Naive B cell (primary cell): Measurements from ENCODE around the gene DIP2A. TPM values are rescaled to one million over a fixed set of nuclear protein-coding genes. Genes with fewer than 3 reads are reported as not detected.

Experiments used
- ATAC-seq, 2 donors: fragments of 150-1000 bp; cut with Tn5 transposase; 2 replicates each; pipeline ENCODE4 v1.10.0; 2021; ENCODE audit warnings: low read depth in 2 of 2, mild to moderate bottlenecking in 2 of 2, moderate library complexity in 2 of 2
- DNase-seq: peaks from one replicate; pipeline ENCODE4 v3.0.0; 2022
- H3K27ac Mint-ChIP-seq, 6 donors: one replicate each; pipeline ENCODE4 v1.8.0; 2020 to 2022; ENCODE audit warnings: mild to moderate bottlenecking in 6 of 6, mixed read lengths in 6 of 6, moderate library complexity in 5 of 6, inconsistent platforms in 2 of 6
- H3K27me3 Mint-ChIP-seq, 3 donors: one replicate each; pipeline ENCODE4 v1.8.0; 2021 to 2022; ENCODE audit warnings: mixed read lengths in 3 of 3, mild to moderate bottlenecking in 1 of 3
- H3K36me3 Mint-ChIP-seq, 2 donors: one replicate each; pipeline ENCODE4 v1.8.0; 2020 to 2022; ENCODE audit warnings: mixed read lengths in 2 of 2, inconsistent platforms in 1 of 2, mild to moderate bottlenecking in 1 of 2
- H3K4me1 Mint-ChIP-seq, 3 donors: one replicate each; pipeline ENCODE4 v1.8.0; 2020 to 2022; ENCODE audit warnings: mixed read lengths in 3 of 3, inconsistent platforms in 1 of 3, mild to moderate bottlenecking in 1 of 3, moderate library complexity in 1 of 3
- H3K4me3 Mint-ChIP-seq, 8 donors: one replicate each; pipeline ENCODE4 v1.8.0; 2020 to 2022; ENCODE audit warnings: mild to moderate bottlenecking in 8 of 8, mixed read lengths in 8 of 8, moderate library complexity in 8 of 8, inconsistent platforms in 2 of 8
- H3K9me3 Mint-ChIP-seq, 7 donors: one replicate each; pipeline ENCODE4 v1.8.0; 2020 to 2022; ENCODE audit warnings: mixed read lengths in 7 of 7, mild to moderate bottlenecking in 5 of 7, inconsistent platforms in 2 of 7, moderate library complexity in 1 of 7
- polyA plus RNA-seq, 6 donors: library from polyadenylated mRNA; unstranded; fragments of 300-500 nt; fragmentation: Illumina TruSeq; gene quantifications; one replicate each; pipeline ENCODE4 v1.2.3, GENCODE V29; 2021; ENCODE audit warnings: low read depth in 6 of 6

Gene DIP2A, protein sequence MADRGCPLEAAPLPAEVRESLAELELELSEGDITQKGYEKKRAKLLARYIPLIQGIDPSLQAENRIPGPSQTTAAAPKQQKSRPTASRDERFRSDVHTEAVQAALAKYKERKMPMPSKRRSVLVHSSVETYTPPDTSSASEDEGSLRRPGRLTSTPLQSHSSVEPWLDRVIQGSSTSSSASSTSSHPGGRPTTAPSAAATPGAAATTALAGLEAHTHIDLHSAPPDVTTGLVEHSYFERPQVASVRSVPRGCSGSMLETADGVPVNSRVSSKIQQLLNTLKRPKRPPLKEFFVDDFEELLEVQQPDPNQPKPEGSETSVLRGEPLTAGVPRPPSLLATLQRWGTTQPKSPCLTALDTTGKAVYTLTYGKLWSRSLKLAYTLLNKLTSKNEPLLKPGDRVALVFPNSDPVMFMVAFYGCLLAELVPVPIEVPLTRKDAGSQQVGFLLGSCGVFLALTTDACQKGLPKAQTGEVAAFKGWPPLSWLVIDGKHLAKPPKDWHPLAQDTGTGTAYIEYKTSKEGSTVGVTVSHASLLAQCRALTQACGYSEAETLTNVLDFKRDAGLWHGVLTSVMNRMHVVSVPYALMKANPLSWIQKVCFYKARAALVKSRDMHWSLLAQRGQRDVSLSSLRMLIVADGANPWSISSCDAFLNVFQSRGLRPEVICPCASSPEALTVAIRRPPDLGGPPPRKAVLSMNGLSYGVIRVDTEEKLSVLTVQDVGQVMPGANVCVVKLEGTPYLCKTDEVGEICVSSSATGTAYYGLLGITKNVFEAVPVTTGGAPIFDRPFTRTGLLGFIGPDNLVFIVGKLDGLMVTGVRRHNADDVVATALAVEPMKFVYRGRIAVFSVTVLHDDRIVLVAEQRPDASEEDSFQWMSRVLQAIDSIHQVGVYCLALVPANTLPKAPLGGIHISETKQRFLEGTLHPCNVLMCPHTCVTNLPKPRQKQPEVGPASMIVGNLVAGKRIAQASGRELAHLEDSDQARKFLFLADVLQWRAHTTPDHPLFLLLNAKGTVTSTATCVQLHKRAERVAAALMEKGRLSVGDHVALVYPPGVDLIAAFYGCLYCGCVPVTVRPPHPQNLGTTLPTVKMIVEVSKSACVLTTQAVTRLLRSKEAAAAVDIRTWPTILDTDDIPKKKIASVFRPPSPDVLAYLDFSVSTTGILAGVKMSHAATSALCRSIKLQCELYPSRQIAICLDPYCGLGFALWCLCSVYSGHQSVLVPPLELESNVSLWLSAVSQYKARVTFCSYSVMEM (N-terminal part only)
- 10 to 100 TPM in 1 of 6 donors, 1 to 10 TPM in 4, under 1 TPM in 1; 0.34 to 12.4 (median 7.3) TPM for polyA plus RNA-seq

DNA sequence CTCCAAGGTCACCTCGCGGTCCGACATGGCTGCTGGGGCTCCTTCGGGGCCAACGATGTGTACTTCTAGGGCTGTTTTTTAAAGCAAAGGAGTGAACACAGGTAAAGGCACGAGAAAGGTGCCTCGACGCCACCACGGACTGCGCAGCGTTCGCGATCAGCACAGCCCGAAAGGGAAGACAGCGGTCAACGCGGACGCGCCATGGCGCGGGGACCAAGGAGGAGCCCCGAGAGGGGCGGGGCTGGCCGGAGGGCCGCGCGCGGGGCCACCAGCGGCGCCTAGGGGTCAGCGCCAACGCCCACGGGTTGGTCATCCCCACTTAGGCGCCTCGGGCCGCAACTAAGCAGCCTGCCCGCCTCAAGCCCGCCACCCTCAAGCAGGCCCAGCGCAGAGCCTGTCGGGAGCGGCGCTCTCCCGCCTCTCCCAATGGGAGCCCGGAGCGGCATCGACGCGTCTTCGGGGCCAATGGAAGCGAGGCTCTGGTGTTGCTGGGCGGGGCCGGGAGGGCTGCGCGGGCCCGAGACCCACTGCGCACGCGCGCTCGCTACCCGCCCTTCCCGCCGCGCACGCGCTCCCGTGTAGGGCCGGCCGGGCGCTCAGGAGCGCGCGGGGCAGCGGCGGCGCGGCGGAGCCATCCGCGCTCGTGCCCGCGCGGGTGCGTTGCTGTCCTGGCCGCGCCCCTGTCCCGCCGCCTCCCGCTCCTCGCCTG is at the start of gene DIP2A:
Gene DIP2A, plus strand, starts transcription at position 577 of the 709 bp plus-strand sequence. CDS start 241 bp downstream, outside the sequence.
- peak; percentile 95 for DNase-seq
- Mint-ChIP-seq H3K4me1 (peaks cover 10 to 43% (median 38%) of the 10 kb centered on the region in 3 donors), H3K27me3 (no peaks in the 10 kb centered on the region)

DNA sequence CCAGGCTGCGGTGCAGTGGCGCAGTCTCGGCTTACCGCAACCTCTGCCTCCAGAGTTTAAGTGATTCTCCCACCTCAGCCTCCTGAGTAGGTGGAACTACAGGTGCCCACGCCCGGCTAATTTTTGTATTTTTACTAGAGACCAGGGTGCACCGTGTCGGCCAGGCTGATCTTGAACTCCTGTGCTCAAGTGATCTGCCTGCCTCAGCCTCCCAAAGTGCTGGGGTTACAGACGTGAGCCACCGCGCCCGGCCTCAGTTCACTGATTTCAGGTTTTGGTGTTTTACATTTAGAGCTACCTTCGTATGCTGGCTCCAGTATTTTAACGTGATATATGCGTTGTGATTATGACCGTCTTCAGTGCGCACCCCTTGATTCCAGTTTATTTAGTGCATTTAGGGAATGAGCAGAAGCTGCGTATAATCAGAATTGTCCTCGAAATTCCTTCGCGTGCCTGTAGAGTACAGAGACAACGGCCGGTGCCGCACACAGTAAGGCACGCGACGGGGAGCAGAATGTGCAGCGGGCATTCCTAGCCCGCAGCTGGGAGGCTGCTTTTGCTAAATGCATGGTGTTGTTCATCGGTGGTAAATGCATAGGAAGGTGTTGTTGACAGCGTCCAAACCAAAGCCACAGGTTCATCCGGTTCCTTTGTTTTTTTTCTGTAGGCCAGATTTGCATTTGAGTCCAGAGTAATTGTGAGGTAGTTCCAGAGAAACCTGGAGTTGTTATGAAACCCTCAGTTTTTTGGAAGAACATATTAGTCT is 48.9 kb upstream of the DIP2A start:
- no peak overlapping the region for H3K4me3 Mint-ChIP-seq
- no peaks in the 10 kb centered on the region for H3K27me3 Mint-ChIP-seq
- peak overlapping the region in 1 of 6 donors; percentile 47 for H3K27ac Mint-ChIP-seq
- ATAC-seq (no peak), DNase-seq (no peak)
- no peaks in the 10 kb centered on the region for H3K9me3 Mint-ChIP-seq
- H3K4me1 Mint-ChIP-seq: no peaks in the 10 kb centered on the region
- peaks cover 0 to 7% of the 10 kb centered on the region in 2 donors for H3K36me3 Mint-ChIP-seq

More for the DNA sequence above, at the start of gene DIP2A:
- H3K27ac Mint-ChIP-seq: peak within 1 kb of the TSS; percentile 76 to 96 (median 94)
- no peaks in the 10 kb centered on the region for H3K36me3 Mint-ChIP-seq
- peak; percentile 95 to 98 for ATAC-seq
- H3K9me3 Mint-ChIP-seq: no peaks in the 10 kb centered on the region
- peak within 1 kb of the TSS; percentile 89 to 96 (median 92) for H3K4me3 Mint-ChIP-seq

DNA sequence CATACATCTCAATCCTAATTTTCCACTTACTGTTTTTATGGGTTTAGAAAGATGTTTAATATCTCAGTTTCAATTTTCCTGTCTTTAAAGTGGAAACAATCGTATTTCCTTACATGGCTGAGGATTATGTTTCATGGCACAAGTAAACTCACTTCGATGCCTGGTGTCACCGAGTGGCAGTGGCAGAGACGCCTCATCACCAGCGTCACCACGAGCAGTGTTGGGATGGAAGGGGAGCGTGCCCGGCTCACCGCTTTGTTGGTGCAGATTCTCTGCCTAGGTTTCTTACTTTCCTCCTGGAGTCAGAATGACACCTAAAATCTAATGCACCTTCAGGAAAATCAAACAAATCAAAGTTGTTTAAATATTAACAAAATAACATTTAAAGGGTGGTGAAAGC is 48.2 kb upstream of the DIP2A start:
- H3K4me1 Mint-ChIP-seq: no peaks in the 10 kb centered on the region
- DNase-seq: no peak
- peak overlapping the region in 1 of 6 donors; percentile 76 for H3K27ac Mint-ChIP-seq
- H3K4me3 Mint-ChIP-seq: no peak overlapping the region
- ATAC-seq: no peak
- no peaks in the 10 kb centered on the region for H3K27me3 Mint-ChIP-seq
- H3K36me3 Mint-ChIP-seq: peaks cover 0 to 7% of the 10 kb centered on the region in 2 donors
- H3K9me3 Mint-ChIP-seq: no peaks in the 10 kb centered on the region

DNA sequence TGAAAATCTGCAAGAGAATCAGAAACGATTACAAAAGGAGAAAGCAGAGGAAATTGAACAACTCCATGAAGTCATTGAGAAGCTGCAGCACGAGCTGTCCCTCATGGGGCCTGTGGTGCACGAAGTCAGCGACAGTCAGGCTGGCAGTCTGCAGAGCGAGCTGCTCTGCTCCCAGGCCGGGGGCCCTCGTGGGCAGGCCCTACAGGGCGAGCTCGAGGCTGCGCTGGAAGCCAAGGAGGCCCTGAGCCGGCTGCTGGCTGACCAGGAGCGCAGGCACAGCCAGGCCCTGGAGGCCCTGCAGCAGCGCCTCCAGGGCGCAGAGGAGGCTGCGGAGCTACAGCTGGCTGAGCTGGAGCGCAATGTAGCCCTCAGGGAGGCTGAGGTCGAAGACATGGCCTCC is 47.5 kb upstream of the DIP2A start:
- Mint-ChIP-seq H3K27ac (peak overlapping the region in 1 of 6 donors; percentile 36), H3K9me3 (no peaks in the 10 kb centered on the region), H3K36me3 (peaks cover 0 to 7% of the 10 kb centered on the region in 2 donors), H3K27me3 (no peaks in the 10 kb centered on the region), H3K4me3 (no peak overlapping the region), H3K4me1 (no peaks in the 10 kb centered on the region)
- ATAC-seq: no peak
- DNase-seq: no peak

DNA sequence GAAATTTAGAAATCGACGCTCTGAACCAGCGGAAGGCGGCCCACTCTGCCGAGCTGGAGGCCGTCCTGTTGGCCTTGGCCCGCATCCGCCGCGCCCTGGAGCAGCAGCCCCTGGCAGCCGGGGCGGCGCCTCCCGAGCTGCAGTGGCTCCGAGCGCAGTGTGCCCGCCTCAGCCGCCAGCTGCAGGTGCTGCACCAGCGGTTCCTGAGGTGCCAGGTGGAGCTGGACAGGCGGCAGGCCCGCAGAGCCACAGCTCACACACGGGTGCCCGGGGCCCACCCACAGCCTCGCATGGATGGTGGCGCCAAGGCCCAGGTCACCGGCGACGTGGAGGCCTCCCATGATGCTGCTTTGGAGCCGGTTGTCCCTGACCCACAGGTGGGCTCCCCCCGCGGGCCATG is 47.0 kb upstream of the DIP2A start:
- ATAC-seq (no peak), DNase-seq (no peak)
- H3K4me1 Mint-ChIP-seq: no peaks in the 10 kb centered on the region
- H3K27me3 Mint-ChIP-seq: no peaks in the 10 kb centered on the region
- H3K4me3 Mint-ChIP-seq: no peak overlapping the region
- no peaks in the 10 kb centered on the region for H3K9me3 Mint-ChIP-seq
- H3K27ac Mint-ChIP-seq: no peak overlapping the region
- H3K36me3 Mint-ChIP-seq: peaks cover 0 to 7% of the 10 kb centered on the region in 2 donors

DNA sequence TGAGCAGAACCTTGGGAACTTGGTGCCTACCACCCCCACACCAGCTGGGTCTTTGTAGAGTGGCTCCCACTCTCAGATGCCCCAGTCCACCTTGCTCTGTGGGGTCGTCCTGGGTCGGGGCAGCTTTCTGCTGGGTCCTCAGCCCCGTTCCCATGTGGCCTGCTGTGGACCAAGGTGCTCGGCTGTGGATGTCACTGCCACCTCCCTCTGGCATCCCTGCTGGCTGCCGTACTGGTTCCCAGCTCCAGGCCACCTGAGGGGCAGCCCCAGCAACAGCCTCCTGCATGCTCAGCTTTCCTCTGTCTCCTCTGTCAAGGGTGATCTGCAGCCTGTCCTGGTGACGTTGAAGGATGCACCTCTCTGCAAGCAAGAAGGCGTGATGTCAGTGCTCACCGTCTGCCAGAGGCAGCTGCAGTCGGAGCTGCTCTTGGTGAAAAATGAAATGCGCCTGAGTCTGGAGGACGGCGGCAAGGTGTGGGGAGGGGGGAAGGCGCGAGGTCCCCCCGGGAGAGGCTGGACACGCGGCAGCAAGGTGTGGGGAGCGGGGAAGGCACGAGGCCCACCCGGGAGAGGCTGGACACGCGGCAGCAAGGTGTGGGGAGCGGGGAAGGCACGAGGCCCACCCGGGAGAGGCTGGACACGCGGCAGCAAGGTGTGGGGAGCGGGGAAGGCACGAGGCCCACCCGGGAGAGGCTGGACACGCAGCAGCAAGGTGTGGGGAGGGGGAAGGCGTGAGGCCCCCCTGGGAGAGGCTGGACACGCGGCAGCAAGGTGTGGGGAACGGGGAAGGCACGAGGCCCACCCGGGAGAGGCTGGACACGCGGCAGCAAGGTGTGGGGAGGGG is 45.9 kb upstream of the DIP2A start:
- Mint-ChIP-seq H3K4me1 (no peaks in the 10 kb centered on the region), H3K36me3 (peaks cover 0 to 7% of the 10 kb centered on the region in 2 donors), H3K27me3 (no peaks in the 10 kb centered on the region), H3K9me3 (no peaks in the 10 kb centered on the region), H3K4me3 (no peak overlapping the region), H3K27ac (peak overlapping the region in 2 of 6 donors; percentile 29 to 41)
- DNase-seq: no peak
- no peak for ATAC-seq

DNA sequence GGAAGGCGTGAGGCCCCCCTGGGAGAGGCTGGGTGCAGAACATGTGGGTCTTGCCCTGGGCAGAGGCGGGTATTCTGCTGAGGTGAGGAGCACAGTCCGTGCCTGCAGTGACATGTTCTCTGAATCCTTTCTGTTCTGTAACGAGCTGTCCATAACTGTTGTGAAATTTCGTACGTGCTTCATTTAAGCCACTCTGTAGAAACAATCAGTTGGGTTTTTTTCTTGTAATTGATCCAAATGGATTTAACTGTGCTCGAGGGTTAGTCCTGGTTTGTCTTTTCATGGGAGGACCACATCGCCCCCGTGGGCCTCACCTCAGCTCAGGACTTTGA is 45.4 kb upstream of the DIP2A start:
- Mint-ChIP-seq H3K4me1 (no peaks in the 10 kb centered on the region), H3K9me3 (no peaks in the 10 kb centered on the region), H3K4me3 (no peak overlapping the region), H3K27ac (no peak overlapping the region), H3K36me3 (peaks cover 0 to 7% of the 10 kb centered on the region in 2 donors), H3K27me3 (no peaks in the 10 kb centered on the region)
- DNase-seq (no peak), ATAC-seq (no peak)

DNA sequence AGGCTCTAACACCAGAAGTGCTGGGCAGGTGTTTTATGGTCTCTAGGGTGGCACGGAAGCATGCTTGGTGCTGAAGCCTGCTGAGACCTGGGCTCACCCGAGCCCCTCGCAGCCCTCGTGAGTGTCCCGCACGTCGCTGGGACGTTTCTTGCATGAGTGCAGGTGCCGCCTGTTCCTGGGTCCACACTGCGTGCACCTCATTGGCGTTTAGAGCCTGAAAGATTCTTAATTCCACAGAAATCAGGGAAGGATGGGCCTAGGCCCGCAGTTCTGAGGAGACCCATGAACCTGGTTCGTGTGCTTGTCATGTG is 43.8 kb upstream of the DIP2A start:
- Mint-ChIP-seq H3K4me3 (no peak overlapping the region), H3K36me3 (peaks cover 4 to 22% of the 10 kb centered on the region in 2 donors), H3K4me1 (no peaks in the 10 kb centered on the region), H3K9me3 (no peaks in the 10 kb centered on the region), H3K27ac (no peak overlapping the region), H3K27me3 (no peaks in the 10 kb centered on the region)
- ATAC-seq (no peak), DNase-seq (no peak)

DNA sequence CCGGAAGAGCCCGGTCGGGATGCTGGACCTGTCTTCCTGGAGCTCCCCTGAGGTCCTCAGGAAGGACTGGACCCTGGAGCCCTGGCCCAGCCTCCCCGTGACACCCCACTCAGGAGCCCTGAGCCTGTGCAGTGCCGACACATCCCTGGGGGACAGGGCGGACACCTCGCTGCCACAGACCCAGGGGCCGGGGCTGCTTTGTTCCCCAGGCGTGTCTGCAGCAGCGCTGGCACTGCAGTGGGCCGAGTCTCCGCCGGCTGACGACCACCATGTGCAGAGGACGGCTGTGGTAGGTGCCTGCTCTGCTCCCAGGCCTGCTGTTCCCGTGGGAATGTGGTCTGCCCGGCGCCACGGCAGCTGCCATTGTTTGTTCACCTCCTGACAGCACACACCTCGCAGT is 42.1 kb upstream of the DIP2A start:
- no peak overlapping the region for H3K4me3 Mint-ChIP-seq
- no peak overlapping the region for H3K27ac Mint-ChIP-seq
- ATAC-seq (no peak), DNase-seq (no peak)
- H3K4me1 Mint-ChIP-seq: no peaks in the 10 kb centered on the region
- no peaks in the 10 kb centered on the region for H3K9me3 Mint-ChIP-seq
- no peaks in the 10 kb centered on the region for H3K27me3 Mint-ChIP-seq
- H3K36me3 Mint-ChIP-seq: peaks cover 4 to 21% of the 10 kb centered on the region in 2 donors

DNA sequence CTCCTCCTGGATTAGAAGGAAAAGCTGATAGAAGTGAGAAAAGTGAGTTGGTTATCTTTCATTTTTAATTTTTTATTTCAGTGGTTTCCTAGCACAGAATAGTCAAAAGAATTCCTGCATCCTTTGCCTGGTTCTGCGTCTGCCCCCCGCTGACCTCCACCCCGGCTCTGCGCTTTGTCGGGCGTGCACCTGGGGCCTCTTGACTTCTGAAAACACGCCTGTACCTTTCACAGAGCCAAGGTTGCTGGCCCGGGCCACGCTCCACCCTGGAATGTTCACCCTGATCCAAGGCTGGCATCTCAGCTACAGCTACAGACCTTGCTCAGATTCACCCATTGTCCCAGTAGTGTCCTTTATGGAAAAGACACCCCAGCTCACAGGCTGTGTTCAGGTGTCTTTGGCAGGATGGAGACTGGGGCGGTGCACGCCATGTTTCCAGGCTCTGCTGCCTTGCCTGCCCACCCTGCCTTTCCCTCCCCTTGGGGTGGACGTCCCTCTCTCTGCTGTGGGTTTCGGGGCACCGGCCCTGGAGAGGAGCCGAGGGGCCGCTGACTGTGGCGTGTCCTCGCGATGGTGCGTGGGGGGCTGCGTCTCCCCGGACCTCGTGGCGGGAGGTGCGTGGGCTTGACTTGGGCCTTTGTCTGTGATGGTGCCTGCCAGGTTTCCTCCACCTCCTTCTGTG is 40.3 kb upstream of the DIP2A start:
- Mint-ChIP-seq H3K9me3 (no peaks in the 10 kb centered on the region), H3K27me3 (no peaks in the 10 kb centered on the region), H3K4me3 (no peak overlapping the region), H3K27ac (peak overlapping the region in 1 of 6 donors; percentile 67), H3K4me1 (peaks cover 0 to 4% (median 0%) of the 10 kb centered on the region in 3 donors), H3K36me3 (peaks cover 4 to 21% of the 10 kb centered on the region in 2 donors)
- DNase-seq (no peak), ATAC-seq (no peak)
